GM18870 (cell line): Measurements from ENCODE around the gene DENND5A.
A peak's percentile ranks its signal among the peaks of the same experiment; 100 is the strongest.
"Not testable (repeated sequence)": the region's sequence is repeated elsewhere in the genome, so short reads cannot be mapped to it uniquely, and the experiment has no call there.

Experiments
- ATAC-seq: cut with Tn5 transposase; IDR thresholded peaks from one replicate; pipeline ENCODE4 v1.9.1; 2021; ENCODE audit warnings: moderate library complexity; ENCODE audit not compliant: unreplicated experiment

DENND5A gene

GRCh38 chr11:9266132-9266736 lies 1.1 kb upstream of the DENND5A start:
- ATAC-seq = no peak

DNA sequence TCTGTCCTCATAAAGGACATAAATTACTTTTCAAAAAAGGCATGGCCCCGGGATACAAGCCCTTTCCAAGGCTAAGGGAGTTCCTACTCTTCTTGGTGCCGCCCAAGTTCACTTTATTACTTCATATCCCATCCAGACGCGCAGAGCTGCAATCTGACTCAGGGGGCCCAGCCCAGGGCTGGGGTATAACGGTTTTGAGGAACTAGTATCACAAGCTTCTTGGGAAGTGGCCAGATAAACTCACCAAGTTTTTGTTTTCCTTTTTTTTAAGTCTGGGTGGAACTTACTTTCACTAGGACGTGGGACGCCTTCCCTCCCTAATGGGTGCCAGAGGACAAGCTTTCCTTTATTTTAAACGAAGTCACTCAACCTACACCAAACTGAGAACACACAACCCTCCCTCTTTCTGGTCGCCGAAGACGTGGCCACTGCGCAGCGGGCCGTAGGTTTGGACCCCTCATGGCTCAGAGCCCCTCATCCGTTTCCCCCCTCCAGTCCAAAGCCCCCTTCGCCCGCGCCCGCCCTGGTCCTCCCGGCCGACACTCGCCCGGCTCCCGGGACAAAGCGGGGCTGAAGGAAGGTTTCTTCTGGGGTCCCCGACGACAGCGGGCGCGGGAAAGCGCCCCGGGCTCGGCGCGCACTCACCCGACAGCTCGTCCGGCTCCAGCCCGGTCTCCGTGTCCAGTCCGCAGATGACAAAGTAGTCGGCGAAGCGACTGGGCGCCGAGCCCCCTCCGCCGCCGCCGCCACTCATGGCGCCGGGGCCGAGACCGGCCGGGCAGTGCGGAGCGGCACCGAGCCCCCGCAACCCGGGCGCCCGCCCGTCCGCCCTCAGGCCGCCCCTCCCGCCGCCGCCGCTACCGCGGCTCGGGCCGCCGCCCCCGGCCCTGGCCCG lies 587 bp downstream of the DENND5A start:
- ATAC-seq = no peak

DNA sequence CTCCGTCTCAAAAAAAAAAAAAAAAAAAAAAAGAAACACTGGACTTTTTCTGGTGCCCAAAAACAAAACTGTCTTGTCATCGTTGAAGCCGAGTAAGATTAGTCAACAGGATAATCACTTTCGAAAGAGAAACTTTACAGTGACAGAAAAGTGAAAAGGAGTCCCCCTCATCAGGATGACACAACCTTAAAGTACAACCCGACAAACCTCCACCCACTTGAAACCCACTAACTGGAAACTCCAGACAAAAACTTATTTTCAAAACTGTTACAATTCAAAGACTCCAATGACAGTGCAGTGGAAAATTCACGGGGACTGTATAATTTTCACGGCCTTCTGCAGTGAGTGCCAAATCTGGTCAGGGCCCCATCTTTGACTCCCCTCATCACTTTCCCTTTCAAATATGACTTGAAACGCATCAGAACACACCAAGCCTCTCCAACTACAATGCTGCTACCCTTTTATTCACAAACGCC lies 1.3 kb downstream of the DENND5A start:
- ATAC-seq = peak; percentile 86

- not testable (repeated sequence) for ATAC-seq
Observed at GRCh38 chr11:9260838-9261146, 4.4 kb downstream of the DENND5A start.

- ATAC-seq = no peak
Observed at GRCh38 chr11:9259981-9260837, 4.9 kb downstream of the DENND5A start.

GRCh38 chr11:9258279-9258678 lies 6.9 kb downstream of the DENND5A start:
- not testable (repeated sequence) for ATAC-seq

- no peak for ATAC-seq
Observed at GRCh38 chr11:9254416-9254815, 10.7 kb downstream of the DENND5A start.

DNA sequence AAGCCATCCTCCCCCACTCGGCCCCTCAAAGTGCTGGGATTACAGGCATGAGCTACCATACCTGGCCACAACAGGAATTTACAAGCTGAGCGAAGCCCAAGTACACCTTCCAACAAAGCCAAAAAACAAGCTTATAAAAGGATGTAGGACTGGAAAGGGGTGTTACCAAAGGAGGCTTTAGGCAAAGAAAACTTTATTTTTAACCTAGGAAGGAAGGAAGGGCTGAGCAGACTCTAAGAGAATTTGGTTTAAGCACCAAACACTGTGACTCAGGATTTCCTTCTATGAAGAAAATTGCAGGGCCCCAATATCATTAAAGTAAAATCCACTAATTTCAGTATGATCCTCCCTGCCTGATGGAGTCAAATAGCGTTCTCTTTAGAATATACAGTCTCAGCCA lies 12.1 kb downstream of the DENND5A start:
- ATAC-seq = no peak

DNA sequence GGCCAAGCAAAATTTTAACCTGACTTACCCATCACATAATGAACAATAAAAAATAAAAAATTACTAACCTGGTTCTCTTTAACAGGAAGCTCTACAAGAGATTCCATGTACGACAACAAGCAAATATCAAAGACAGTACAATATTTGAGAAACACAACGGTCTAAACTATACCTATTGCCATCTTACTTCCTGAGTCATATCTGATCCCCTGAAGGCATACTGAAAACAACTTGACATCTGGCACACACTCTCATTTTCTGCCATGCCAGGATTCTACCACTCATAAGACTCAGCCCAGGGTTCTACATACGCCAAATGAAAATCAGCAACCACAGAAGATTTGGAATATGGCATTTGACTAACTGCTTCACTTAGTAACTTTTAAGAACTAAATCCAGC lies 13.8 kb downstream of the DENND5A start:
- ATAC-seq = no peak

- ATAC-seq = peak; percentile 85
Observed at GRCh38 chr11:9250139-9250582, 15.0 kb downstream of the DENND5A start.

DNA sequence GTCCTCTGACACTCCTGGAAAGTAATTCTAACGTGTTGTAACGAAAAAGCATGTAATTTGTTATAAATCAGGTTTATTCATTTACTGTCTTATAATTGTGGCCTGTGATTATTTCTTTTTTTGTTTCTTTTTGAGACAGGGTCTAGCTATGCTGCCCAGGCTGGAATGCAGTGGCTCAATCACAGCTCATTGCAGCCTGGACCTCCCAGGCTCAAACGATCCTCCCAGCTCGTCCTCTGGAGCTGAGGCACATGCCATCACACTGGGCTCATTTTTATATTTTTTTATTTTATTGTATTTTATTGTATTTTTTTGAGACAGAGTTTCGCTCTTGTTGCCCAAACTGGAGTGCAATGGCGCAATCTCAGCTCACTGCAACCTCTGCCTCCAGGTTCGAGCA lies 15.9 kb downstream of the DENND5A start:
- ATAC-seq = no peak

GRCh38 chr11:9247863-9248262 lies 17.3 kb downstream of the DENND5A start:
- no peak for ATAC-seq

- not testable (repeated sequence) for ATAC-seq
Observed at GRCh38 chr11:9236242-9236641, 28.9 kb downstream of the DENND5A start.

DNA sequence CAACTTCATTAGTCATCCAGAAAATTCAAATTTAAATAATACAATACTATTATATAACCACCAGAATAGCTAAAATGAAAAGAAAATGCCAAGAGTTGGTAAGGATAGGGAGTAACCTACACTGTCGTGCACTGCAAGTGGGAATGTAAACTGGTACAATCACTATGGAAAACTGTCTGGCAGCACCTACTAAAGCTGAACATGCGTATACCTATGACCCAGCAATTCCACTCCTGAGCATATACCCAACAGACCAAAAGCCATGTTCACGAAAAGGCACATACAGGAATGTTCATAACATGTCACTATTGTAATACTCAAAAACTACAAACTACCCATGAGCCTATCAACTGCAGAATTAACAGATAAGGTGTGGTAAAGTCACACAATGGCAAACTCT lies 32.7 kb downstream of the DENND5A start:
- no peak for ATAC-seq

- no peak for ATAC-seq
Observed at GRCh38 chr11:9231848-9232177, 33.3 kb downstream of the DENND5A start.

- no peak for ATAC-seq
Observed at GRCh38 chr11:9230296-9230695, 34.9 kb downstream of the DENND5A start.

- no peak for ATAC-seq
Observed at GRCh38 chr11:9228091-9228490, 37.1 kb downstream of the DENND5A start.

DNA sequence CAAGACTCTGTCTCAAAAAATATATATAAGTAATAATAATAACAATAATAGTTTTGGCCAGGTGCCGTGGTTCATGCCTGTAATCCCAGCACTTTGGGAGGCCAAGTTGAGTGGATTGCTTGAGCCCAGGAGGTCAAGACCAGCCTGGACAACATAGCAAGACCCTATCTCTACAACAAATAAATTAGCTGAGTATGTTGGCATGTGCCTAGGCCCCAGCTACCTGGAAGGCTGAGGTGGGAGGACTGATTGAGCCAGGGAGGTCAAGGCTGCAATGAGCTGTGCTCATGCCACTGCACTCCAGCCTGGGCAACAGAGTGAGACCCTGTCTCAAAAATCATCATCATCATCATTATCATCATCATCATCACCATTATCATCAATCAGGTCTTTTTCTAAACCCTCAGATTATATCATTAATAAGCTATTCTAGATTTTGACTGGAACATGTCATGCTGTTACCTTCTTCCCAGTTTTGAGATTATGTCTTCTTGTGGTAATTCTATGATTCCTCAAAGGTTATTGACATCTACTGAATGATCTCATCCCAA lies 39.3 kb downstream of the DENND5A start:
- no peak for ATAC-seq

DNA sequence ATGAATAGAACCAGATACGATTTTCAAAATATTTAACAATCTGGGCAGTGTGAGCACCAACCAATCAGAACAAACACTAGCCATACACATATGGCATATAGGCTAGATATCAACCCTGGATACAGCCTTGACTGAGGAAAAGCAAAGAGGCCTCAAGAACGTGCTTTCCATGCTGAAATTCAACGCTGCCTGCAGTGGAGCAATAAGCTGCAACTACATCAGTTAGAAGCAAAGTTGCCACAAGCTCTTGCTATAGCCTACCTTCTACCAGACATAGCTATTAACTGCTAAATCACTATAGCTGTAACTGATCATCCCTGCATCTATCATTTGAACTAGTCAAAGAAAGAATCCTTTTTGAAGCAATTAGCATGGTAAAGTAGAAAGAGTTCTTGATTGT lies 42.5 kb downstream of the DENND5A start:
- no peak for ATAC-seq

GRCh38 chr11:9220853-9221252 lies 44.3 kb downstream of the DENND5A start:
- ATAC-seq = not testable (repeated sequence)

GRCh38 chr11:9219572-9219971 lies 45.6 kb downstream of the DENND5A start:
- ATAC-seq = no peak
